K562 (cell line): Measurements from ENCODE around the gene SPTLC1.

Experiments
- BHLHE40 ChIP-seq: IDR thresholded peaks from 2 replicates; pipeline ENCODE4 v1.6.1; 2011; ENCODE audit warnings: low read length, improper control_type of control experiment
- EZH2 ChIP-seq: IDR thresholded peaks from 2 replicates; pipeline ENCODE4 v1.6.1; 2012; ENCODE audit warnings: low read depth, mild to moderate bottlenecking, inconsistent platforms, low read length, borderline replicate concordance
- FOXA3 ChIP-seq, 2 experiments: fragments of 450-650 bp in 1 of 2; sonication (generic) in 1 of 2; formaldehyde crosslinking; IDR thresholded peaks in 1 of 2; conservative IDR thresholded peaks in 1 of 2; 2 replicates each; pipeline versions ENCODE4 v1.4.0 to v1.8.0; 2020 to 2022; ENCODE audit warnings: mild to moderate bottlenecking in 2 of 2, missing genetic modification reagents in 1 of 2
- HDGF ChIP-seq: fragments of 450-650 bp; IDR thresholded peaks from 2 replicates; pipeline ENCODE4 v1.6.1; 2016
- L3MBTL2 ChIP-seq: fragments of 450-650 bp; IDR thresholded peaks from 2 replicates; pipeline ENCODE4 v1.6.1; 2016; ENCODE audit warnings: mild to moderate bottlenecking, moderate library complexity
- PHF8 ChIP-seq: fragments of 200-600 bp; sonication (generic); IDR thresholded peaks from 2 replicates; pipeline ENCODE4 v1.6.1; 2012; ENCODE audit warnings: mixed run types, mild to moderate bottlenecking, inconsistent platforms, low read length, moderate library complexity, borderline replicate concordance
- POLR2A ChIP-seq: fragments of 450-650 bp; conservative IDR thresholded peaks from 2 replicates; pipeline ENCODE4 v1.6.1; 2016
- TF ChIP-seq, protein P1 (sequence below), 3 experiments: IDR thresholded peaks in 2 of 3; conservative IDR thresholded peaks in 1 of 3; 2 replicates each; pipeline ENCODE4 v1.5.1; 2011 to 2012; ENCODE audit warnings: low read length in 3 of 3, mild to moderate bottlenecking in 3 of 3, control low read depth in 2 of 3, improper control_type of control experiment in 1 of 3, inconsistent platforms in 1 of 3, low read depth in 1 of 3, mixed read lengths in 1 of 3, moderate library complexity in 1 of 3; ENCODE audit not compliant: insufficient read depth in 2 of 3
- TF ChIP-seq, protein P2 (sequence below): sonication (generic); formaldehyde crosslinking; IDR thresholded peaks from 2 replicates; pipeline ENCODE4 v1.8.0; 2023; ENCODE audit warnings: mild to moderate bottlenecking, missing genetic modification reagents
- TF ChIP-seq, protein P3 (sequence below): fragments of 150-350 bp; IDR thresholded peaks from 2 replicates; pipeline ENCODE4 v1.6.1; 2014; ENCODE audit warnings: low read depth, mild to moderate bottlenecking, low read length, borderline replicate concordance
- TF ChIP-seq, protein P4 (sequence below), 2 experiments: fragments of 450-650 bp; formaldehyde crosslinking in 1 of 2; IDR thresholded peaks; 2 replicates each; pipeline versions ENCODE4 v1.4.0 to v1.6.1; 2014 to 2020; ENCODE audit warnings: mild to moderate bottlenecking in 2 of 2, borderline replicate concordance in 1 of 2, low read depth in 1 of 2
- TF ChIP-seq, protein P5 (sequence below): fragments of 250-450 bp; sonication (Bioruptor Pico); IDR thresholded peaks from 2 replicates; pipeline ENCODE4 v1.5.0; 2022; ENCODE audit warnings: mild to moderate bottlenecking

DNA sequence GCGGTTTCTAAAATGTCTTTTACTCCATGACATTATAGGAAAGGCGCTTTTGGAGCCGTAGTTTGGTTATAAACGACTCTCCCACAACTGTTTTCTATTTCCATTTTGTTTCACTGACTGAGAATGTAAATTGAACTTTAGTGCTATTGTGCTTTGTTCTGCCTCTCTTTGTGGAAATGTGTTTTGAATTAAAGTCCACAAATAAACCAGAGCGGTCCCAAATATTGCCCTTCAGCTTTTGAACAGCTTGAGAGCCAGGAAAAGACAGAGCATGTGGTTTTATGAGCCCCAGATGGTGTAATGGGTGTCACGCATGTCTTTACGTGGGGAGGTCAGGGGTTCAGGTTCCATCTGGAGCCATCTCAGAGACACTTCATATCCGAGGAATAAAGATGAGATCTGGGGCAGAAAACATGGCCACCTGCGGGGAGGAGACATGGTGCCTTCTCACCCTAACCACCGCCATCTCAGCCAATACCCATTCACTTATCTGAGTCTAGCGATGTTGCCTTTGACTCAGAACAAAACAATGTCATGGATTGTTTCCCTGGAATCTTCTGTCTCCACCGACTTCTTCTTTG lies 122.7 kb downstream of the SPTLC1 start:
- TF ChIP-seq PHF8 (no peak), POLR2A (no peak), EZH2 (no peak), HDGF (no peak), FOXA3 (CRISPR knock-in tag; conservative IDR thresholded peaks at IDR 0.05 in 1 of 2, IDR thresholded peaks at IDR 0.05 in 1 of 2) (no peak), BHLHE40 (no peak), L3MBTL2 (no peak)
- TF ChIP-seq, protein P1, sequence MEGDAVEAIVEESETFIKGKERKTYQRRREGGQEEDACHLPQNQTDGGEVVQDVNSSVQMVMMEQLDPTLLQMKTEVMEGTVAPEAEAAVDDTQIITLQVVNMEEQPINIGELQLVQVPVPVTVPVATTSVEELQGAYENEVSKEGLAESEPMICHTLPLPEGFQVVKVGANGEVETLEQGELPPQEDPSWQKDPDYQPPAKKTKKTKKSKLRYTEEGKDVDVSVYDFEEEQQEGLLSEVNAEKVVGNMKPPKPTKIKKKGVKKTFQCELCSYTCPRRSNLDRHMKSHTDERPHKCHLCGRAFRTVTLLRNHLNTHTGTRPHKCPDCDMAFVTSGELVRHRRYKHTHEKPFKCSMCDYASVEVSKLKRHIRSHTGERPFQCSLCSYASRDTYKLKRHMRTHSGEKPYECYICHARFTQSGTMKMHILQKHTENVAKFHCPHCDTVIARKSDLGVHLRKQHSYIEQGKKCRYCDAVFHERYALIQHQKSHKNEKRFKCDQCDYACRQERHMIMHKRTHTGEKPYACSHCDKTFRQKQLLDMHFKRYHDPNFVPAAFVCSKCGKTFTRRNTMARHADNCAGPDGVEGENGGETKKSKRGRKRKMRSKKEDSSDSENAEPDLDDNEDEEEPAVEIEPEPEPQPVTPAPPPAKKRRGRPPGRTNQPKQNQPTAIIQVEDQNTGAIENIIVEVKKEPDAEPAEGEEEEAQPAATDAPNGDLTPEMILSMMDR (IDR thresholded peaks at IDR 0.05 in 2 of 3, conservative IDR thresholded peaks at IDR 0.05 in 1 of 3; ENCODE audit: insufficient read depth in 2 of 3, low read depth in 1 of 3, low read length in 3 of 3) = no peak
- TF ChIP-seq, protein P2, sequence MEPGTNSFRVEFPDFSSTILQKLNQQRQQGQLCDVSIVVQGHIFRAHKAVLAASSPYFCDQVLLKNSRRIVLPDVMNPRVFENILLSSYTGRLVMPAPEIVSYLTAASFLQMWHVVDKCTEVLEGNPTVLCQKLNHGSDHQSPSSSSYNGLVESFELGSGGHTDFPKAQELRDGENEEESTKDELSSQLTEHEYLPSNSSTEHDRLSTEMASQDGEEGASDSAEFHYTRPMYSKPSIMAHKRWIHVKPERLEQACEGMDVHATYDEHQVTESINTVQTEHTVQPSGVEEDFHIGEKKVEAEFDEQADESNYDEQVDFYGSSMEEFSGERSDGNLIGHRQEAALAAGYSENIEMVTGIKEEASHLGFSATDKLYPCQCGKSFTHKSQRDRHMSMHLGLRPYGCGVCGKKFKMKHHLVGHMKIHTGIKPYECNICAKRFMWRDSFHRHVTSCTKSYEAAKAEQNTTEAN (CRISPR knock-in tag) = no peak
- TF ChIP-seq, protein P3, sequence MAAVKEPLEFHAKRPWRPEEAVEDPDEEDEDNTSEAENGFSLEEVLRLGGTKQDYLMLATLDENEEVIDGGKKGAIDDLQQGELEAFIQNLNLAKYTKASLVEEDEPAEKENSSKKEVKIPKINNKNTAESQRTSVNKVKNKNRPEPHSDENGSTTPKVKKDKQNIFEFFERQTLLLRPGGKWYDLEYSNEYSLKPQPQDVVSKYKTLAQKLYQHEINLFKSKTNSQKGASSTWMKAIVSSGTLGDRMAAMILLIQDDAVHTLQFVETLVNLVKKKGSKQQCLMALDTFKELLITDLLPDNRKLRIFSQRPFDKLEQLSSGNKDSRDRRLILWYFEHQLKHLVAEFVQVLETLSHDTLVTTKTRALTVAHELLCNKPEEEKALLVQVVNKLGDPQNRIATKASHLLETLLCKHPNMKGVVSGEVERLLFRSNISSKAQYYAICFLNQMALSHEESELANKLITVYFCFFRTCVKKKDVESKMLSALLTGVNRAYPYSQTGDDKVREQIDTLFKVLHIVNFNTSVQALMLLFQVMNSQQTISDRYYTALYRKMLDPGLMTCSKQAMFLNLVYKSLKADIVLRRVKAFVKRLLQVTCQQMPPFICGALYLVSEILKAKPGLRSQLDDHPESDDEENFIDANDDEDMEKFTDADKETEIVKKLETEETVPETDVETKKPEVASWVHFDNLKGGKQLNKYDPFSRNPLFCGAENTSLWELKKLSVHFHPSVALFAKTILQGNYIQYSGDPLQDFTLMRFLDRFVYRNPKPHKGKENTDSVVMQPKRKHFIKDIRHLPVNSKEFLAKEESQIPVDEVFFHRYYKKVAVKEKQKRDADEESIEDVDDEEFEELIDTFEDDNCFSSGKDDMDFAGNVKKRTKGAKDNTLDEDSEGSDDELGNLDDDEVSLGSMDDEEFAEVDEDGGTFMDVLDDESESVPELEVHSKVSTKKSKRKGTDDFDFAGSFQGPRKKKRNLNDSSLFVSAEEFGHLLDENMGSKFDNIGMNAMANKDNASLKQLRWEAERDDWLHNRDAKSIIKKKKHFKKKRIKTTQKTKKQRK = no peak
- TF ChIP-seq, protein P4, sequence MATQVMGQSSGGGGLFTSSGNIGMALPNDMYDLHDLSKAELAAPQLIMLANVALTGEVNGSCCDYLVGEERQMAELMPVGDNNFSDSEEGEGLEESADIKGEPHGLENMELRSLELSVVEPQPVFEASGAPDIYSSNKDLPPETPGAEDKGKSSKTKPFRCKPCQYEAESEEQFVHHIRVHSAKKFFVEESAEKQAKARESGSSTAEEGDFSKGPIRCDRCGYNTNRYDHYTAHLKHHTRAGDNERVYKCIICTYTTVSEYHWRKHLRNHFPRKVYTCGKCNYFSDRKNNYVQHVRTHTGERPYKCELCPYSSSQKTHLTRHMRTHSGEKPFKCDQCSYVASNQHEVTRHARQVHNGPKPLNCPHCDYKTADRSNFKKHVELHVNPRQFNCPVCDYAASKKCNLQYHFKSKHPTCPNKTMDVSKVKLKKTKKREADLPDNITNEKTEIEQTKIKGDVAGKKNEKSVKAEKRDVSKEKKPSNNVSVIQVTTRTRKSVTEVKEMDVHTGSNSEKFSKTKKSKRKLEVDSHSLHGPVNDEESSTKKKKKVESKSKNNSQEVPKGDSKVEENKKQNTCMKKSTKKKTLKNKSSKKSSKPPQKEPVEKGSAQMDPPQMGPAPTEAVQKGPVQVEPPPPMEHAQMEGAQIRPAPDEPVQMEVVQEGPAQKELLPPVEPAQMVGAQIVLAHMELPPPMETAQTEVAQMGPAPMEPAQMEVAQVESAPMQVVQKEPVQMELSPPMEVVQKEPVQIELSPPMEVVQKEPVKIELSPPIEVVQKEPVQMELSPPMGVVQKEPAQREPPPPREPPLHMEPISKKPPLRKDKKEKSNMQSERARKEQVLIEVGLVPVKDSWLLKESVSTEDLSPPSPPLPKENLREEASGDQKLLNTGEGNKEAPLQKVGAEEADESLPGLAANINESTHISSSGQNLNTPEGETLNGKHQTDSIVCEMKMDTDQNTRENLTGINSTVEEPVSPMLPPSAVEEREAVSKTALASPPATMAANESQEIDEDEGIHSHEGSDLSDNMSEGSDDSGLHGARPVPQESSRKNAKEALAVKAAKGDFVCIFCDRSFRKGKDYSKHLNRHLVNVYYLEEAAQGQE (IDR thresholded peaks at IDR 0.05; ENCODE audit: borderline replicate concordance) = no peak
- TF ChIP-seq, protein P4 (CRISPR knock-in tag; IDR thresholded peaks at IDR 0.05; ENCODE audit: low read depth) = no peak
- TF ChIP-seq, protein P5, sequence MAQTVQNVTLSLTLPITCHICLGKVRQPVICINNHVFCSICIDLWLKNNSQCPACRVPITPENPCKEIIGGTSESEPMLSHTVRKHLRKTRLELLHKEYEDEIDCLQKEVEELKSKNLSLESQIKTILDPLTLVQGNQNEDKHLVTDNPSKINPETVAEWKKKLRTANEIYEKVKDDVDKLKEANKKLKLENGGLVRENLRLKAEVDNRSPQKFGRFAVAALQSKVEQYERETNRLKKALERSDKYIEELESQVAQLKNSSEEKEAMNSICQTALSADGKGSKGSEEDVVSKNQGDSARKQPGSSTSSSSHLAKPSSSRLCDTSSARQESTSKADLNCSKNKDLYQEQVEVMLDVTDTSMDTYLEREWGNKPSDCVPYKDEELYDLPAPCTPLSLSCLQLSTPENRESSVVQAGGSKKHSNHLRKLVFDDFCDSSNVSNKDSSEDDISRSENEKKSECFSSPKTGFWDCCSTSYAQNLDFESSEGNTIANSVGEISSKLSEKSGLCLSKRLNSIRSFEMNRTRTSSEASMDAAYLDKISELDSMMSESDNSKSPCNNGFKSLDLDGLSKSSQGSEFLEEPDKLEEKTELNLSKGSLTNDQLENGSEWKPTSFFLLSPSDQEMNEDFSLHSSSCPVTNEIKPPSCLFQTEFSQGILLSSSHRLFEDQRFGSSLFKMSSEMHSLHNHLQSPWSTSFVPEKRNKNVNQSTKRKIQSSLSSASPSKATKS = no peak
